Raji (cell line): ENCODE measurements around the gene GSE1.

ENCODE experiments used
- POLR2A ChIP-seq: IDR thresholded peaks from 2 replicates; pipeline ENCODE4 v1.6.1; 2011; ENCODE audit warnings: low read depth, low read length, control low read depth; ENCODE audit not compliant: insufficient read depth

Gene GSE1

DNA sequence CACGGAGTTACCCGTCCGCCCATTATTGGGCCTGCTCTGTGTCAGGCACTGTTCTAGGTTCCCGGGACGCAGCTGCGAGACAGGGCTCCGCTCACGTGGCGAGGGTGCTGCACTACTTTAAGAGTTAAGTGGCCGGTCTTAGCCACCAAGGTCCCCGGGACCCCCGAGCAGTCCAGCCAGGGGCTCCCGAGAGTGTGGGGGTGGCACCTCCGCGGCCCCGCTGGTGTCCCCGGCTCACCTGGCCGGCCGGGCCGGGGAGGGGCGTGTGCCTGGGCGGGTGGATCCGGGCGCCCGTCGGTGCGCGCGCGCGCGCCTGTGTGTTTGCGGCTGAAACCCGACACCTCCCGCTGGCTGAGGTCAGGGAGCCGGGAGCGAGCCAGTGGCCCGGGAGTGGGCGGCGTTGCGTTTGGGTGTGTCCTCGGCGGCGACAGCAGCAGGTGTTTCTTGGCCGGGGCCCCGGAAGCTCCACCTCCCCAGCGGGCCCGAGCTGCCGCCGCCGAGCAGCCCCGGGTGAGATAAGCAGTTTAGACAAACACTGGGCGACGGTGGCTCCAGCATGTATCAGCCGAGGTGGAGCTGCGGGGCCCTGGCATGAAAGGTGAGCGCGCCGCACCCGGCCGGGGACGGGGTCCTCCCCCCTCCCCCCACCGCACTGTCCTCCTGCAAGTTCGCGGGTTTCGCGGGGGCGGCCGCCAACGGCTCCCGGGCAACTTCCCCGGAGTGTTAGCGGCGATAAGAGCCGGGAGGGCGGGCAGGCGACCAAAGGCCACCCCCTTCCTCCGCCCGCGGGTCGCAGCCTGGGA is at the start of gene GSE1:
TSS of gene GSE1 (plus strand) at position 522 of the 803 bp plus-strand sequence. CDS start at position 592, 70 bp downstream.
- TF ChIP-seq POLR2A, result no peak

DNA sequence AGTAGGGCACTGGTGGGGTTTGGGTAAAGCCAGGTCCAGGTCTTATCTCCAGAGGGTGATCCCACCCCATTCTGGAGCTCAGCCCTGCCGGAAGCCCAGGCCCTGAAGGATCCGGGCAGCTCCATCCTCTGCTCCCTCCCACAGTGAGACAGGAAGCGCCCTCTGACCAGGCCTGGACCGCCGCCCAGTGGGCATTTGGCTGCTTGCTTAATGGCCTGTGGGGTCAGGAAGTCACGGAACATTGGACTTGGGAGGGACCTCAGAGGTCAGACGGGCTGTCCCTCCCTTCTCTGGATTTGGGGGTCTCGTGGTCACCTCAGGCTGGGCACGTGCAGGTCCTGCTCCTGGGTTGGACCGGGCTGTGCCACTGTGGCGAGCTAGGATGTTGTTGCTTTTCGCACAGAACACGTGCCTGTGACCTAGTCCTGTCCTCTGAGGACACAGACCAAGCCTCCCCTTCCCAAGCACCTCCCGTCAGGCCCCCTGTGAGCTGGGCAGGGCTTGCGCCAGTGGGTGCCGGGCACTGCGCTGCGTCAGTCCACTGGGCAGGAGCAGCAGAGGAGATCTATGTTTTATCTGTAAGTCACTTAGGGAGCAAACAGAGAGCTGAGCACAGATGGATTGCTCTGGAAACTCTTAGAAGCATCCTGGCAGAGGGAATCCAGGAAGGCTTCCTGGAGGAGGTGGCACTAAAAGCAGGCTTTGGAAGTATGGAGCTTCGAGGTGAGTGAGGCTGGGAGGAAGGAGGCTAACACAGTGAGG is 49.4 kb upstream of the GSE1 start:
- no peak for TF ChIP-seq POLR2A

DNA sequence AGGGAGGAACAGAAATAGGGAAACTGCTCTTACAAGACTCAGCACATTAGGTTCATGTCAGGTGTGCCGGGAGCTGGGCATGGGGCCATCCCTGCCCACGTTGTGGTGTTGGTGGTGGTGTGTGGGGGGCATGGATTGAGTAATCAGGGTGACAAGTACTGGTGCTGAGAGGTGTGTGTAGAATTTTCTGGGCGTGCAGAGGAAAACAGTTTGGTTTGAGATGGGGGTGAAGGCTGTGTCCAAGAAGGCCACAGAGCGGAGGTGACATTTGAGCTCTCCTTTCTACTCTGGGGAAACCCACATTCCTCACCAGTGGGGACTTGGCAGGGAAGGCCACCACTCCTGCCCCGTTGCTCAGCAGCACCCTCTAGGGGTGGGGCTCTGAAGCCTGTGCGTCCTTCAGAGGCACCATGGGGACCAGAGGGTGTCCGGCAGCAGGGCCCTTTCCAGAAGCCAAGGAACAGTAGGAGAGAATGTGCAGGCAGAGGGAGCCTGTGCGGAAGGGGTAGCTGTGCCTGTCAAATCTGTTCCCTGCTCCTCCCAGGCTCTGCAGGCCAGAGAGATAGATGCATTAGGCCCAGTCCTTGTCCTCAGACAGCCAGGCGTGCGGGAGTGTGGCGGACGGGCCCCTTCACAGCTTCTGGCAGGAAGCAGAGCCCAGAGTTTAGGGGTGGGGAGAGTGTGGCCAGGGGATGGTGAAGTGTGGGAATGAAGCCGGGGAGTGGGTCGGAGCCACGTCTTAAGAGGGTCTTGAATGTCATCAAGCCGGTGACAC is 48.7 kb upstream of the GSE1 start:
- TF ChIP-seq POLR2A, result no peak

DNA sequence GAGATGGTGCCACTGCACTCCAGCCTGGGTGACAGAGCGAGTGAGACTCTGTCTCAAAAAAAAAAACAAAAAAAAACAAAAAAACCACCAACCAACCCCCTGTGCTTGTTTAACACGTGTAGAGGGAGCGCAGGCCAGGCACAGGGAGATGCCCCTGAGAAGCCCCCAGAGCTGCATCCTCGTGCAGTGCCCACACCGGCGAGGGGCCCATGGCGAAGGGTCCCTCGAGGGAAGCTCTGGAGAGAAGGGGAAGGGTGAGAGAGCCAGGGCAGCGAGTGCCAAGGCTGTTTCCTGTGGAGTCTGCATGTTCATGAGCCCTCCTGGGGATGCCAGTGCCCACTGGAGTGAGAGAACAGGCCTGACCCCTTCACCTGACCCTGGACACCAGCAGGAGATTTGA is 47.8 kb upstream of the GSE1 start:
- TF ChIP-seq POLR2A, result no peak

DNA sequence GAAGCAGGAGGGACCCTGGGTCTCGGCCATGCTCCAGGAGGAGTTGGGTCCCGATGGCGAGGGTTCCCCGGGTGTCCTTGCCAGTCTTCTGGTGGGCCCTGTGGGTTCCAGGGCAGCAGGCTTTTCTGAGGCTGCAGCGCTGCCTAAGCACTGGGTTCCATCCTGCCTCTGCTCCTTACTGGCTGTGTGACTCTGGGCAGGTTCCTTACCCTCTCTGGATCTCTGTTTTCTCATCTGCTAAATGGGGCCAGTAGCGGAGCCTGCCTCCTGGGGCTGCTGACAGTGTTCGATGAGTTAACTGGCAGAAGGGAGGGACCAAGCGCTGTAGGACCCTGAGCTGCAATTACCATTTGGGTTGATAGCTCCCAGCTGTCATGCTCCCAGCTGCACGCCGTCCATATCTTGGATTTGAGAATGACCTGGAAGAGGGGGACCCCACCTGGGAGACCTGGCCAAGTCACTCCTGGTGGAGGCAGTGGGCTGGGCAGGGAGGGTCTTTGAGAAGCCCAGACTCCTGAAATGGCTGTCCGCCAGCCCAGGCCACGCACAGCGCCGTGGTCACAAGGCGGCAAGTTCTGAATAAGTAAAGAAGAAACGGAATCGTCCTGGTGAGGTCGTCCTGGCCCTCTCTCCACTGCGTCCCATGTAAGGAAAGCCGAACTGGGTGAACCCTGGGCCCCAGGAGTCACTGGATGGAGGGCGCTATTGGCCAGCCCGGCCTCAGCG is 47.2 kb upstream of the GSE1 start:
- no peak for TF ChIP-seq POLR2A

DNA sequence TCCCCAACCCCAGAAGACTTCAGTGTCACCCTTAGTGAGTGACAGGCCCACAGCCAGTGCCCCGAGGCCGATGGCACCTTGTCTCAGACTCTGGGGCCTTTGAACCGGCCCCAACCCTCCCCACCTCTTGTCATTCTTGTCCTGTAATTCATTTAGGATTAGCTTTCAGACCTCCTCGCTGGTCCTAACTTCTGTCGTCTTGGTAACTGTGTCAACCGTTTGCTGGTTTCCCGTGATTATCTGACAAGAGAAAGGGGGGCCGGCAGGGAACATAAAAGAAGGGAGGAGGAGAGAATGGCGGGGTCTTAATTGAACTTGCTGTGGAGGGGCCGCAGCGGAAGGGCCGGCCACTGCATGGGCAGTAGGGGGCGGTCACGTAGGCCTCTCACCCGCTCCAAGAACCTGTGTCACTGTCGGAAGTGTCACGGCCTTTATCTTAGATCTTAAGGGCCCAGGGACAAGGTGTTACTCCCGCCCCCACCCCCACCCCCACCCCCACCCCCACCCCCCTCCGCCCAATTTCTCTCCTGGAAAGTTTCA is 46.5 kb upstream of the GSE1 start:
- TF ChIP-seq POLR2A, result no peak

DNA sequence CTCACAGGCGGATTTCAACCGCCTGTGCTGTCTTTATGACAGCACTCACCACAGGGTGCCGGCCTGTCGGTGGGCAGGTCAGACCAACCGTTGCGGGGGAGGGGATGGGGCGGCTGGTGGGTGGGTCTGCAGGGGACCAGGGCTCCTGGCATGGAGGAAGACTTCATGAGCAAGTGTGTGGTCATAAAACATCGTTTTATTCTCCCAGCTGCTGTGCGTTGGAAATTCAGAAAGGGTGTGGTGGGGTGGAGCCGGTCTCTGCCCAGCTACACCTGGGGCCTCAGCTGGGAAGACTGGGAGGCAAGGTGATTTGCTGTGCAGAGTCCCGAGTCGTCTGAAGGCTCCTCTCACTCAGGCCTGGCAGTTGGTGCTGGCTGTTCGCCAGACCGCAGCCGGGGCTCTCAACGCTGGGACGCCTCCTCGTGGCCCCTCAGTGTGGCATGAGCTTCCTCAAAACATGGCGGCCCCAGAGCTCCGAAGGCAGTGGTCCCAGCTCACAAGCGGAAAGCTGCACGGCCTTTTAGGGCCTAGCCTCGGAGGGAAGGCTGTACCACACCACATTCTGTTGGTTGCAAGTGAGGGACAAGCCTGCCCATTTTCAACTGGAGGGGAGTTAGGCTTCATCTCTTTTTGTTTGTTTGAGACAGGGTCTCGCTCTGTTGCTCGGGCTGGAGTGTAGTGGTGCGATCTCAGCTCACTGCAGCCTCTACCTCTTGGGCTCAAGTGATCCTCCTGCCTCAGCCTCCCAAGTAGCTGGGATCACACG is 45.8 kb upstream of the GSE1 start:
- no peak for TF ChIP-seq POLR2A

DNA sequence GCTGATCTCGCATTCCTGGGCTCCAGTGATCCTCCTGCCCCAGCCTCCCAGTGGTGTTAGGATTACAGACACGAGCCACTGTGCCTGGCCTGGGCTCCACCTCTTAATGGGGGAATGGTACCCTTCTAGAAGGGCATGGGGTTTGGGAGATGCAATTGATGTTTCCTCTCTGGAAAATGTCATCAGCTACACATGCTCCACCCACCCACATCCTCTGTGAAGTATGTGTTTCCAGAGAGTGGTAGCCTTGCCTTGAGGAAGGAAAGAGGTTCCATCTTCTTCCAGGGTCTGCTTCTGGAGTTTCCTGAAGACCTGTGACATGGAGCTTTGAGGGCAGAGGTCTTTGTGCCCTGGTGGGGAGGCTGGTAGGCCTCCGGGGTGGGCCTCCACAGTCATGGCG is 45.2 kb upstream of the GSE1 start:
- TF ChIP-seq POLR2A, result no peak

DNA sequence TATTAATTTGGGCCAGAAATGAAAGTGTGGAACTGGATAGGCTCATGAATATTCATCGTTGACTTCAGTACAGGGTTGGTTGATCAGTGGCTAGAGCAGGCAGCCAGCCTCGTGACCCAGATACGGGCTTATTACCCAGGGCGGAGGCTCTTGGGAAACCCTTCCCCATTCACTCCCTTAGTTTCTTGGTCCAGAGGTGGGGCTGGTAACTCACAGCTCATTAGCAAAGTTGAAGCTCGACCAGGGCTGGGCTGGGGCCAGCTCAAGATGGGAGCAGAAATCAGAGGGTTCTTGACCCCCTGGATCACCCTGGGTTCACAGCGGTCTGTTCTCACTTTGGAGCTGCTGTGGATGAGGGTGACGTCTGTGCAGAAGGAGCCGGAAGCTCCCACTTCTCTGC is 44.6 kb upstream of the GSE1 start:
- no peak for TF ChIP-seq POLR2A

DNA sequence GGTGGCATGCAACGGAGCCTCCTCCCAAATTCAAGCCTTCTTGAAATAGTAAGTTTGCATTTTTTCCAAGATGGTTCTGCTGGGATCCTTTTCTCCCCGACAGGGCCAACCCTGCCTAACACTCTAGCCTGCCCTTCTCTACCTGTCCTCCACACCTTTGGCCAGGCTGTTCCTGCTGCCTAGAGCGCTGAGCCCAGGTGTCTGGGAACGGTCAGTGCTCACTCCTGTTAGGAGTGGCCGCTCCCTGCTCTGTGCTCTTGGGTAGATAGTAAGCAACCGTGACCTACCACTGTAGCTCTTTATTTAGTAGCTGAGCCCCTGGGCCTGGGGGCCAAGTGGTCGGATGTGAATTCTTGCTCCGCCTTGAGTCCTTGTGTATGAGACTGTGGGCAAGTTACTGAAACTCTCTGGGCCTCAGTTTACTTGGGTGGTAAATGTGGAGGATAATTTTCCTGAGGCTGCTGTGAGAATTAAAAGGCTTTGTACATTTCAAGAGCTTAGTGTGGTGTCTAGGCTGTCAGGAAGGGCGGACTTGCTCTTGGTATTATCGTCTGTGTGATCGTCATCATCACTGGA is 44.0 kb upstream of the GSE1 start:
- no peak for TF ChIP-seq POLR2A

DNA sequence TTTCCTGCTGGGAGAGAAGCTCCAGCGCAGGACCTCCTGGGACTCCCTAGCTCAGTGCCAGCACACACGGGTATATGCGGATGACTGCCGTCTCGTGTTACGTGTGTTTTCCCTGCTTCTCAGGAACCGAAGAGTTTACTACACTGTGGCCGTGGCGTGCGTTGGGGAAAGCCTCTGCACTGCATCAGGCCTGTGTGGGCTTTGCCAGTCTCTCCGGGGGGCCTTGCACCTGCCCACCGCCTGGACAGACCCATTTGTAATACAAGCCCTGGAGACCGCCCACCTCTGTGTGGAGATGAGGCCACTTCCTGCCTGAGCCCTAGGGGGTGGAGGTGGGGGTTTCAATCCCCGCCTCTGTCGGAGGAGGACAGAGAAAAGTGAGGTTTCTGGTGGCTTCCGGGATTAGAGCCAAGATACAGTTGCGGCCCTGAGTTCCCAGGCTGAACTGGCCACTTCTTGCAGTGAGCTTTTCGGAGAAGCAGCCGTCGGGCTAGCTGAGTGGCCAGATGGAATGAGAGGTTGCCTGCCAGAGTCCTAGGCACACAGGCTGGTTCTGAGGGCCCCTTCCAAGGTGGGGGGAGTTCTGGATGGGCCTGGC is 43.4 kb upstream of the GSE1 start:
- no peak for TF ChIP-seq POLR2A

DNA sequence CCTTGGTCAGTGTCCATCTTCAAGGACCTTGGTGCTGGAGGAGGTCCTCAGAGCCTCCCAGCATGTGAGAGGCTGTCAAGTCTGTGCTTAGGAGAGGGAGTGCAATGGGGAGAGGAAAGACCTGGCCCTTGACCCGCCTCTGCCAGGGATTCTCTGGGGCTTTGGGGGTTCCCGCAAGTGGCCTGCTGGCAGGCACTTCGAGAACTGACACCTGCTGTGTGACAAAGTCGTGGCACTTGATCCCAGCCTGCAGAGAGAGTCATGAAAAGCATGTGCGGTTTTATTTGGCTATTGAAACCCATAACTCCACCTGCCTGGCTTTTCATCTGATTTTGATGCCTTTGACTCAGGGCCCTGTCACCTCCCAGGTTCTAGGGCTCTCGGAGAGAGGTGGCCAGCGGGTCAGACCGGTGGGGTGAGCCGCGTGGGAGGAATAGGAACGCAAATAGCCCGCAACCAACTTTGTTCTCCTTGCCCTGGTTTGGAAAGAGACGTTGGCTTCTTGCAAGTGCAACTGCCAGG is 42.8 kb upstream of the GSE1 start:
- no peak for TF ChIP-seq POLR2A

DNA sequence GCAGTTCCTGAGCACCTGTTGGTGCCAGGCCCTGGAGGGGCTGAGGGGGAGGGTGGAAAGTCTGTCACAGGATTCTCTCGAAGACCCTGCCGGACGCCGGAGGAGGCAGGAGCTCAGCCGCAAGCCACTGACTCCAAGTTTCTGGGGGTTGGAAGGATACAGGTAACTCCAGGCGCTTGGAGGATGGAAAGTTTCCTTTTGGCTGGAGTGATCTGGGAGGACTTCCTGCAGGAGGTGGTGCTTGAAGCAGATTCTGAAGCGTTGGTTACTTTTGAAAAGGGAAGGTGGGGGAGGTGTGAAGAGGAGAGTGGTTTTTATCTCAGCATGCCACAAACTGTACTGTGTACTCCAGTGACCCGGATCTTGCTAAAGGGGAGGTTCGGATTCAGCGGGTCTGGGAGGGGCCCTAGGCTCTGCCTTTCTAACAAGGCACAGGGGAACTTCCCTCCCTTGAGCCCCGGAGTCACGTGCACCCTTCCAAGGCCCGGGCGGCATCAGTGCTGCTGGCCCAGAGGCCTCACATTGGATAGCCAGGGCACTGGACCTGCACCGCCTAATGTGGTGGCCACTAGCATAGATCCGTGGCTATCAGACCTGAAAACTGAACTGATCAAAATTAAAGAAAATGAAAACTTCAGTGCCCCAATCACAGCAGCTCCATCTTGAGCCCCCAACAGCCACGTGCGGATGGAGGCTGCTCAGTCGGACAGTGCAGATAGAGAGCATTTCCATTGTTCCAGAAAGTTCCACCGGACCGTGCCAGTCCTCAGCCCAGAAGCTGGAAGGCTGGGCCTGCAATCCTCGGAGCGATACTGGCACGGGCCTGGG is 42.2 kb upstream of the GSE1 start:
- no peak for TF ChIP-seq POLR2A

DNA sequence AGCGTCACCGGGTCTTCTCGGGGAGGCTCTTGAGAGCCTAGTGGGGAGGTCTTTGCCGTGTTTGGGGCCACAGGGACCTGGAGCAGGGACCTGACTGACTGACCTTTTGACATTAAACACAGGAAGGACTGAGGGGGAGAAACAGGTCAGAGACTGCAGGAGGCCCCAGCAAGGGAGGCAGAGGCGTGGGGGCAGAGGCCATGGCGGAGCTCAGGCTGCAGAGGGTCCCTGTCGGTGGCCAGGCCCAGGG is 41.6 kb upstream of the GSE1 start:
- TF ChIP-seq POLR2A, result no peak
